ENCODE data around the gene SNTA1. TPM values are rescaled to one million over a fixed set of nuclear protein-coding genes. Genes with fewer than 3 reads are reported as not detected.
A peak's percentile ranks its signal among the peaks of the same experiment; 100 is the strongest.

The SNTA1 gene
- total and polyA plus RNA-seq, 2 of the 13 experiments (the other 11 are each of a cell fraction or from before 2014, with no cell fraction given), result 16.4 to 18.3 TPM

GRCh38 chr20:33474097-33474873, 30.7 kb upstream of the SNTA1 start (continued):
- TF ChIP-seq ARHGAP35 (CRISPR knock-in tag; IDR thresholded peaks at IDR 0.05; ENCODE audit: borderline replicate concordance) (no peak), SALL1 (CRISPR knock-in tag; IDR thresholded peaks at IDR 0.05) (peak; percentile 56; the same call in 1 of the 2 replicates), BHLHE40 (IDR thresholded peaks at IDR 0.05; ENCODE audit: low read length) (peak; percentile 40; the same call in 1 of the 2 replicates), ZNF7 (CRISPR knock-in tag; IDR thresholded peaks at IDR 0.05) (no peak), LRRFIP1 (CRISPR knock-in tag; conservative IDR thresholded peaks at IDR 0.05) (no peak), ZNF557 (CRISPR knock-in tag; IDR thresholded peaks at IDR 0.05) (no peak), ZNF446 (CRISPR knock-in tag; IDR thresholded peaks at IDR 0.05) (no peak), STAG1 (CRISPR knock-in tag; IDR thresholded peaks at IDR 0.05) (no peak), ZXDC (CRISPR knock-in tag; IDR thresholded peaks at IDR 0.05) (no peak), ZMYM3 (CRISPR knock-in tag; IDR thresholded peaks at IDR 0.05) (peak; percentile 32; the same call in 1 of the 2 replicates), ZNF563 (CRISPR knock-in tag; IDR thresholded peaks at IDR 0.05) (no peak), TEAD3 (CRISPR knock-in tag; optimal IDR thresholded peaks at IDR 0.05; ENCODE audit: borderline replicate concordance) (no peak), ZSCAN22 (CRISPR knock-in tag; IDR thresholded peaks at IDR 0.05) (no peak), MNT (IDR thresholded peaks at IDR 0.05) (no peak), ZNF44 (CRISPR knock-in tag; IDR thresholded peaks at IDR 0.05) (no peak), ZNF292 (CRISPR knock-in tag; IDR thresholded peaks at IDR 0.05; ENCODE audit: borderline replicate concordance, low read depth) (peak; percentile 53; the same call in 1 of the 2 replicates), MAFG (CRISPR knock-in tag; IDR thresholded peaks at IDR 0.05) (no peak)
